ENCODE data around the gene HMGB1.
"Not testable (repeated sequence)": the region's sequence is repeated elsewhere in the genome, so short reads cannot be mapped to it uniquely, and the experiment has no call there.

HMGB1 gene

DNA sequence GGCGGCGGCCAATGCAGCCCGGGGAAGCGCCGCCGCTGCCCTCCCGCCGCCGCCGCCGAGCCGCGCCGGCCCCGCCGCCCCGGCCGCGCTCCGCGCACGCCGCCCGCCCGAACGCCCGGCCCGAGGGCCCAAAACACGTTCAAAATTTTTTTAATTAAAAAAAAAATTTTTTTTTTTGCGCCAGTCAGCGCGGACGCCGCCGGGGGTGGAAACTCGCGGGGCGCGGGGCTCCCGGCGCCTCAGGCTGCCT, 468 bp downstream of the HMGB1 start:
- DNase-seq: no peak

- DNase-seq: peak; percentile 76
Measured at GRCh38 chr13:30464496-30465342, 1.0 kb downstream of the HMGB1 start.

DNA sequence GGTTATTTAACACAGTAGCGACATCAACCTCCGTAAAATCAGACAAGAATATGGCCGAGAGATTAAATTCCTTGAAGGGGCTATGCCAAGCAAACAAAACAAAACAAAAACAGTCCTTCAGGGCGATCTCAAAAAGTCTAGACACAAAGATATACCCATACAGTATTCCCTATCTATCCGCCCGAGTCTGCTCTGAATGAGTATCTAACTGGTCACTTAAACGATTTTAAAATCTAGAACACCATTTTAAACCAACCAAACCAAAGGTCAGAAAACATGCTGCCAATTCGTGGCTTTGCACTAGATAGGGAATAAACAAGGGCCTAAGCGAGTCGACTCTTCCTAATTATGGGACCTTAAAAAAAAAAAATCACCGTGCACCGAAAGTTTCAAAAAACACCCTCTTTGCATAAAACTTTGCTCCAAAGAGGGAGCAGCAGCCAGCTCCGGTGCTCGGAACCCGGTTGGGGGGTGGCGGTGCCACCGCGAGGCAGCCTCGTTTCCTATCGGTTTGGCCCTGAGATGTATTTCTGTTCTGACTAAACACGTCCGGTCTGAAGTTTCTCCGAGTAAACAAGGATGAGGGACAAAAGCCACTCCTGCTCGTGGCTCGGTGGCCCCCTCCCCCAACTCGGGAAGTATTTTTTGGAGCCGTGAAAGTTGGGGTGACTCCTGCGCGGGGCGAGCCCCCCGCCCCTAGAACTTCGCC, 1.8 kb downstream of the HMGB1 start:
- peak; percentile 76 for DNase-seq

DNA sequence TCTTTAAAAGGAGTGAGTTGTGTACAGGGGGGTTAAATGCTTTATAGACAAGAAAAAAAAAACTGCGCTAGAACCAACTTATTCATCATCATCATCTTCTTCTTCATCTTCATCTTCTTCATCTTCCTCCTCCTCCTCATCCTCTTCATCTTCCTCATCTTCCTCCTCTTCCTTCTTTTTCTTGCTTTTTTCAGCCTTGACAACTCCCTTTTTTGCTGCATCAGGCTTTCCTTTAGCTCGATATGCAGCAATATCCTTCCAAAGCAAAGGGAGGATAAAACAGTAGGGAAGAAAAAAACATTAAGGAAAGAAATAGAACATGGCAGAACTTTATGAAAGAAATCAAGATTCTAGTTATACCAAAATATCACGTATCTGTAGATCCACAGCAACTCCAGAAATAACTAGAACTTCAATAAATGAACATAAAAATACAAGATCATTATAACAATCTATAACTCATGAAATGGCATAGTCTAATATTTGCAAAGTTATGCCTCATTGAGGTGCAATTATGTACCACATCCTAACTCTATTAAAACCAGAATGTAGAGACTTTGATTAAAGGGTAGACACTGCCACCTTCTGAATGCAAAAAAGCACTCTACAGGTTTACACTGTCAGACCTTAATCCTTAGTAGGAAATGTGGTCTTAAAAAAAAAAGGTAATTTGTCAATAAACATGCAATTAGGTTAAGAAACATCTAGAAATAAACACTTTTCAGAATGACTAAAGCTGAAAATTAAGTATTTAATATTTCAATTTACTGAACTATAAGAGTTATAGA, 4.3 kb downstream of the HMGB1 start:
- not testable (repeated sequence) for DNase-seq

DNA sequence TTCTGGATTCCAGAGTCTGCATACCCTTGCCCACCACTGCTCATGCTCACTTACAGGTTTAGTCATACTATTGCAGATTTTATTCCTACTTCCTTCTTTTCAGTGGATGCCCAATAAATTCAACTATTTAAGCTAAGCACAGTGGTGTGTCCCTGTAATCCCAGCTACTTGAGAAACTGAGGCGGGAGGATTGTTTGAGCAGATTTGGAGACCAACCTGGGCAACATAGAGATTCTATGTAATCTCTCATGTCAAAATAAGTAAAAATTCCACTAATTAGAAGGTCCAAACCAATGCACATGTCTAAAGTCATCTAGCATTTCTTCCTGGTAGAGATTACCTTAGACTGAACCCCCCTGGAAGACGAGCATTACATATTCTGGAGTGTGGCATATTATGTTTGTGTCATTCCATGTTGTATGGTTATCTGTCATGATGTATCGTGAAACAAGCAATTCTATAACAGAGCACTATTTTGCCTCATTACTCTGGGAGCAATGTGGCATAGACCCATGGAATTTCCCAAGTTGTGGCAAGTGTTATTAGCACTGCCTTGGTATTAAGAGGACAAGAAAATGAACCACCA, 8.3 kb downstream of the HMGB1 start:
- no peak for DNase-seq

DNA sequence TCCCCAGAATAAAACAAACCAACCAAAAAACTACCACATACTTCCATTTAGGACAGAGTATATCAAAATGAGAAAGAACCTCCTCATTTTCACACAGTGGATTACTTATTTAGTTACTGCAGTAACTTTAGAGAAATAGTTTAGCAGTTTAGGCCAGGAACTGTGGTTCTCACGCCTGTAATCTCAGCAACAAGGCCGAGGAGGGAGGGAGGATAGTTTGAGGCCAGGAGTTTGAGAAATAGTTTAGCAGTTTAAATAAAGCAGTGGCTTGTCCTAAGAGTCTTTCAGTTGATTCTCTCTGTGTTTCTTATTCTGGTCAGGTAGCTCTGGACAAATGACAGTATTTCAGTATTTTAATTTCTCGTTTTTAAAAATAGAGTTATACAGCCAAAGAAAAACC, 9.4 kb downstream of the HMGB1 start:
- no peak for DNase-seq

DNA sequence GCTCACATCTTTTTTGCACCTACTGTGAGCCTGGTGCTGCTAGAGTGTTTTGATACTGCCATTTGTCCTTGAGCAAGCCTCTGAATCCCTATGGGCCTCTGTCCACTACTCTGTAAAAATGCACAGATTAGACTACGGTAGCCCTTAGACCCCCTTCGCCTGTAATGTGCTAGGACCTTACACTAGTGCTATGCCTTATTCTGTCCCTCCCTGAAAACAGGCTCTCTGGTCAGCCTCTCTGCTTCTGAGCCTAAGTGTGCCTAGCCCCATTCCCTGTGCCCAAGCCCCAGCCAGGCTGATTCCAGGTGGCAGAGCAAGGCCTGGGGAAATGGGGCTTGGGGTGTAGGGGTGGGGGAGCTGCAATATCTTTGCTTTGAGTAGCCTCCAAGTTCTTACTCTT, 10.7 kb downstream of the HMGB1 start:
- DNase-seq: no peak

DNA sequence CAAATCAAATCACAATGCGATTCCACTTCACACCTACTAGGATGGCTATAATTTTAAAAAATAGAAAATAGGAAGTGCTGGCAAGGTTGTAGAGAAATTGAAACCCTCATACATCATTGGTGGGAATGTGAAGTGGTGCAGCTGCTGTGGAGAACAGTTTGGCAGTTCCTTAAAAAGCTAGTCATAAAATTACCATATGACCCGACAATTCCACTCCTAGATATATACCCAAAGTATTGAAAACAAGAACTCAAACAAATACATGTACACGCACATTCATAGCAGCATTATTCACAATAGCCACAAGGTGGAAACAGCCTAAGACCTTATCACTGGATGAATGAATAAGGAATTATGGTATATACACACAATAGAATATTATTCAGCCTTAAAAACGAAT, 12.0 kb downstream of the HMGB1 start:
- no peak for DNase-seq

DNA sequence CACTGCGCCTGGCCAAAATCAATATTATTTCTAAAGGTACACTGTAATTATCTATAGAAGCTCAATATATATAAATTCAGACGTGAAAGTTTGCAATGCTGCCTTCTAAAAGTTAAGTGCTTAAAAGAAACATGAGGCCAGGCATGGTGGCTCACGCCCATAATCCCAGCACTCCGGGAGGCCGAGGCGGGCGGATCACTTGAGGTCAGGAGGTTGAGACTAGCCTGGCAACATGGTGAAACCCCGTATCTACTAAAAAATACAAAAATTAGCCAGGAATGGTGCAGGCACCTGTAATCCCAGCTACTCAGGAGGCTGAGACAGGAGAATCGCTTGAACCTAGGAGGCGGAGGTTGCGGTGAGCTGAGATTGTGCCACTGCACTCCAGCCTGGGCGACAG, 14.3 kb downstream of the HMGB1 start:
- not testable (repeated sequence) for DNase-seq

DNA sequence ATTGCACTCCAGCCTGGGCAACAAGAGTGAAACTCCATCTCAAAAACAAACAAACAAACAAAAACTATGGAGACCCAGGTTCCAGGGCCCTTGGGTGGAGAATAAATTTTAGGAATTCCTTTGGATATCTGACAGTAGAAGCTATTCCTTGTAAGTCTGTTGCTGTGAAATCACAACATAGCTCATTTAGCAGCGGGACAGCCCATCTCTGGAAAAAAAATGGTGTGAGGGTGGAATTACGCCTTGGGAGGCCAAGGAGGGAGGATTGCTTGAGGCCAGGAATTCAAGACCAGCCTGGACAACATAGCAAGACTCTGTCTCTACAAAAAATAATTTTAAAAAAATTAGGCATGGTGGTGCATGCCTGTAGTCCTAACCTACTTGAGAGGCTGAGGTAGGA, 15.7 kb downstream of the HMGB1 start:
- DNase-seq: no peak

DNA sequence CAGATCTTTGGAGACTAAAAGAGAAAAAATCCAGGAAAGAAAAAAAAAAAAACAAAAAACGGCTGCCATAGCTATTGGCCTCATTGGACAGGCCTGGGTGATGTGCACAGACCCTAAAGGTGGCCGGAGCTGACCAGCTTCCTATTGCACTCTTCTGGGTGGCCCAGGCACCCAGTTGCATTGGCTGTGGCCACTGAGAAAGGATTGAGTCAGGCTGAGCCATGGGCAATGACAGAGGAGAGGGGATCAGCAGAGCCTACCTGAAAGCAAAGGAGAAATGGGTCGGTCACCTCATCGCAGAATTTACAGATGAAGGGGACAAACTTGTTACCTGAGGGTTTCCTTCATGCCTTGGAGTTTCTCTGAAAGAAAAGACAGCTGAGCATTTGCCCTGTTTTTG, 17.3 kb downstream of the HMGB1 start:
- no peak for DNase-seq

DNA sequence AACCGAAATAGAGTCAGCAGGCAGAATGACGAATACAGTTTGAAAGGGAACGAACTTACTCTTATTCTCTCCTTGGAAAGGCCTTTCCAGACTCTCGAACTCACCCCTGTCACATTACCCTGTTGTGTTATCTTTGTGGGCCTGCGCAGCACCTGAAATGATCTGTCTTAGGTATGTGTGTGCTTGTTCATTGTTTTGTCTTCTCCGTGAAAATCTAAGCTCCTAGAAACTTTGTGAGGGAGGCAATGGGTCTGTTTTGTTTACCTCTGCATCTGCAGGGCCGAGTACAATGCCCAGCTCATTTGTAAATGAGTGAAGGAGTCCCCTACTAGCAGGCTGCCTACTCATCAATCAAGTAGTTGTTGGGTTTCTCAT, 19.6 kb downstream of the HMGB1 start:
- DNase-seq: no peak

DNA sequence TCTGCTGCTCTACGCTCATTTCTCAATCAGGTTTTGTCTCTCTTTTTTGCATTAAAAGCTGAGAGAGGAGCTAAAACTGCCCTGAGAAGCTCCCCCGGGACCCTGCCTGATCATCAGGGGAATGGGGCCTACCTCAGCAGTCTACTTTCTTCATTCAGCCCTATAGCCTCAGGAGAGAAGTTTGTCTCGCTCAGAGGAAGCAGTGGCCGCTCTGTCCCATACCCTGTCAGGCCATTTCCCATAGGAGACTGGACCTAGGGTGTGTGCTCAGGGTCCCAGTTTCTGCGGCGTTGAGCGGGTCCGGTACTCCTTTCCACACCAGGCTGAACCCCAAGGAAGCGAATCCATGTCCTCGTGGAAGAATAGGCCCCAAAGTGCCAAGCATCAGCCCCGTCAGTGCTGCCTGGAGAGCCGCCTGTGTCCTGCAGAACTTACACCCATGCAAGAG, 21.8 kb downstream of the HMGB1 start:
- no peak for DNase-seq

DNA sequence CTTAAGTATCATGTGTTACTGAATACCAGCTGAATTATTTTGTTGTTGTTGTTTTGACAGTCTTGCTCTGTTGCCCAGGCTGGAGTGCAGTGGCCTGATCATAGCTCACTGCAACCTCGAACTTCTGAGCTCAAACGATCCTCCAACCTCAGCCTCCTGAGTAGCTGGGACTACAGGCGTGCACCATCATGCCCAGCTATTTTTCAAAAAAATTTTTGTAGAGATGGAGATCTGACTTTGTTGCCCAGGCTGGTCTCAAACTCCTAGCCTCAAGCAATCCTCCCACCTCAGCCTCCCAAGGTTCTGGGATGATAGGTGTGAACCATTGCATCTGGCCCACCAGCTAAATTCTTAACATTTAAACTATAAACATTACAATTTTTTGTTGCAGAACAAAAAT, 22.2 kb downstream of the HMGB1 start:
- not testable (repeated sequence) for DNase-seq

GRCh38 chr13:30442926-30443325, 22.8 kb downstream of the HMGB1 start:
- DNase-seq: no peak

- DNase-seq: no peak
Measured at GRCh38 chr13:30440910-30441703, 24.6 kb downstream of the HMGB1 start.

DNA sequence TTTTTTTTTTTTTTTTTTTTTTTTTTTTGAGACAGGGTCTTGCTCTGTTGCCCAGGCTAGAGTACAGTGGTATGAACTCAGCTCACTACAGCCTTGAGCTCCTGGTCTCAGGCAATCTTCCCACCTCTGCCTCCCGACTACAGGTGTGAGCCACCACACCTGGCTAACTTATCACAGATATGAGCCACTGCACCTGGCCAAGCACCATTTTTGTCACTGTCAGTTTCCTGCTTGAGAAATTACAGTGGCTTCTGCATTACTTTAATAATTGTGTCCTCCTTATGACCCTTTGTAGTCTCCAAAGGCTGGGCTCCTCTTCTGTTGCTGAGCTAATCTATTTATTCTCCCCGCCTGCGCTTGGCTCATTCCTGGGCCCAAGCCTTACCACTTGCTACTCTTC, 27.4 kb downstream of the HMGB1 start:
- DNase-seq: no peak

- DNase-seq: no peak
Measured at GRCh38 chr13:30437177-30437576, 28.6 kb downstream of the HMGB1 start.

DNA sequence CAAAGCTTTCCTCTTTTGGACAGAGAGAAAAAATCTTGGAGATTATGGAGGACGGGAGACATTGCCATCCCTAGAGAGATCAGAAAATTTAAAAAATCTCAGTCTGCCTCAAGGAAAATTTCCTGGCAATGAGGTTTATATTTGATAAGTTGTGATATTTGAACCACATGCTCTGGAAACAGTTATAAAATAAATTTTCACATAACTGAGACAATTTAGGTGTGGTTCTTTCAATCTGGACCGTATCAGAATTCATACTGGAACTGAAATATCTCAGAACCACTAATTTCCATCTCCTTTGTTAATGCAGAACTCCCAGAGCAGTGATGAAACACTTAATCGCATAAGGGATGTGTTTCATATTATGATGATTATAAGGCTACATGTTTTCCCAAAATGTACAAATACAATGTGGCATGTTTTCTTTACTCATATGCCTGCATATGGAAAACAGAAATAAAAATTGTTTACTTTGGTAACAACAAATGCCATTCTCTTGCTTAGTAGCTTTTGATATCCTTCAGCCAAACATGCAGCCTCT, 29.8 kb downstream of the HMGB1 start:
- DNase-seq: no peak

- DNase-seq: no peak
Measured at GRCh38 chr13:30431269-30431940, 34.3 kb downstream of the HMGB1 start.
